Eye (tissue), 1 donor: ENCODE data around the gene GRID1.

Experiments used
- DNase-seq: peaks from one replicate; pipeline ENCODE4 v3.0.0-alpha.2; 2015

Gene GRID1

GRCh38 chr10:86368987-86369386 lies 2.4 kb upstream of the GRID1 start:
- DNase-seq, result no peak

GRCh38 chr10:86368046-86368445 lies 1.5 kb upstream of the GRID1 start:
- no peak for DNase-seq

GRCh38 chr10:86367152-86367951 lies 757 bp upstream of the GRID1 start:
- peak; percentile 56 for DNase-seq

DNA sequence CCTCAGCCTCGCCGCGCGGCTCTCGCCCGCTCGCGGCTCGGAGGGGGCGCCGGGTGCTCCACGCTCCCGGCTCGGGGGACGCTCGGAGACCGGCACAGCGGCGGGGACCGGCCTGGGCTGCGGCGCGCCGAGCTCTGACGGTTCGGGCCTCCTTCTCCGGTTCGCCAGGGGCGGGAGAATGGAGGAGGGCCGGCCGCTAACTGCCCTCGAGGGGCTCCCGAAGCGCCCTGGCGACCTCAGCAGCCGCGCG lies 232 bp upstream of the GRID1 start:
- peak; percentile 83 for DNase-seq

- peak; percentile 73 for DNase-seq
These were observed 1.1 kb downstream of the GRID1 start for GRCh38 chr10:86365346-86366032.

GRCh38 chr10:86364491-86365345 lies 1.9 kb downstream of the GRID1 start:
- DNase-seq, result peak; percentile 57

- DNase-seq, result peak; percentile 51
These were observed 2.6 kb downstream of the GRID1 start for GRCh38 chr10:86363833-86364490.

DNA sequence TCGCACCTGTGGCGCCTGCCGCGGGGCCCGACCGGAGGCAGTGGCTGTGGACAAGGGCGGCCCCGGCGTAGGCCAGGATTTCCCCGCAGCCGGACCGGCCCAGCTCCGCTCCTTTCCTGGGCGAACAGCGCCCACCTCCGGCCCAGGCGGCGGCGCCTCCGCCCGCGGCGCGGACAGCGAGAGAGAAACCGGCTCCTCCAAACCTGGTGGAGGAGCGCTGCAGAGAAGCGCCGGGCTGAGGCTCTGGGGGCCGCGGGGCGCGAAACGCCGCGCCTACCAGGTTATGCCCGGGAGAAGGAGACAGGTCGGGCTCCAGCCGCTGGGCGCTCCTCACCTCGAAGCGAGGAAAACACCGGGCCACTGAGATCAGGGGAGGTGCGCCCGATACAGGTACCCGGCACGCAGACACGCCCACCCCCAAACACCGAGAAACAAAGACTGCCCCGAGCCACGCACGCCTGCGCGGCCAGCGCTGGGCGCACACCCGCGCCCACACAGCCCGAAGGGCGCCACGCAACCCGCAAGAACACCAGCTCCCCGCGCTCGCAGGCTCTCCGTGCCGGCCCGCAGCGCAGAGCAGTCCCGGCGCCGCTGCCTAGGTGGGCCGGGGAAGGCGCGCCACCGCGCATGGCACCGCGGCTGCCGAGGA lies 3.3 kb downstream of the GRID1 start:
- peak; percentile 83 for DNase-seq

GRCh38 chr10:86362586-86363183 lies 3.9 kb downstream of the GRID1 start:
- no peak for DNase-seq

GRCh38 chr10:86362129-86362527 lies 4.5 kb downstream of the GRID1 start:
- no peak for DNase-seq

GRCh38 chr10:86361156-86362128 lies 5.2 kb downstream of the GRID1 start:
- no peak for DNase-seq

- DNase-seq, result no peak
These were observed 5.9 kb downstream of the GRID1 start for GRCh38 chr10:86360657-86361056.

GRCh38 chr10:86359954-86360353 lies 6.6 kb downstream of the GRID1 start:
- DNase-seq, result no peak

GRCh38 chr10:86359111-86359510 lies 7.5 kb downstream of the GRID1 start:
- no peak for DNase-seq

GRCh38 chr10:86357676-86358075 lies 8.9 kb downstream of the GRID1 start:
- no peak for DNase-seq

GRCh38 chr10:86357041-86357440 lies 9.6 kb downstream of the GRID1 start:
- no peak for DNase-seq

DNA sequence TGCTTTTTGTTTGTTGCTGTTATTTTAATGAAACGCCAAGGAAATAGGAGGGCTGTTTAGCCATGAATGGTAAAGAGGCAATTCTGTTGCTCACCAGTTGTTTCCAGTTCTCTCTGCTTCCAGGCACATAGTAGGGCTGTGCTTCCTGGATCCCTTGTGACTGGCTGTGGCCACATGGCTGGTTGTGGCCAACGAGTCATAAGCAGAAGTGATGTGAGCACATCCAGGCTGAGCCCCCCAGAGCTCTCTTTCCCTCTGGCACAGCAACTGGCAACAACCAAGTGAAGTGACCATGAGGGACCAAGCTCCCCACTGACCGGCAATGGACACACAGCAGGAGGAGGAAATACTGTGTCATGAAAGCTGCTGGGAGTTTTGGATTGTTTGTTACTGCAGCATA lies 10.3 kb downstream of the GRID1 start:
- DNase-seq, result no peak

DNA sequence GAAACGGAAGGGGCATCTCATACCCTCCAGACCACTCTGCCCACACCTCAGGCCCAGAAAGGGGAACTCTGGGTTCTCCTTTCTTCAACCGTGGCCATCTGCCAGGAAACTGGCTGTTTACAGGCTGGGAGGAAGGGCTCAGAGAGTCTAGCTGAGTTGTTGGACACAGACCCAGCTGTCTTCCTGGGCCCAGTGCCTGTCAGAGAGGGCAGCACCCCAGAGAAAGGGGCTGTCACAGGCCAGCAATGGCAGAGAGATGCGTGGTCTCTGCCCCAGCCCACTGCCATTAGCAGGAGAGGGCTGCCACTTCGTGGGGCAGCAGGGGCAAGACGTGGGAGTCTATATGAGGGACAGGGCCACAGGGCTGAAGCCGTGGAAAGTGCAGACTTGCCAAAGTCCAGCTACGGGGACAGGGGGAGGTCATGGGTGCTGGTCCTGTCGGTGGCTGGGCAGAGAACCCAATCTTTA lies 11.0 kb downstream of the GRID1 start:
- DNase-seq, result no peak

DNA sequence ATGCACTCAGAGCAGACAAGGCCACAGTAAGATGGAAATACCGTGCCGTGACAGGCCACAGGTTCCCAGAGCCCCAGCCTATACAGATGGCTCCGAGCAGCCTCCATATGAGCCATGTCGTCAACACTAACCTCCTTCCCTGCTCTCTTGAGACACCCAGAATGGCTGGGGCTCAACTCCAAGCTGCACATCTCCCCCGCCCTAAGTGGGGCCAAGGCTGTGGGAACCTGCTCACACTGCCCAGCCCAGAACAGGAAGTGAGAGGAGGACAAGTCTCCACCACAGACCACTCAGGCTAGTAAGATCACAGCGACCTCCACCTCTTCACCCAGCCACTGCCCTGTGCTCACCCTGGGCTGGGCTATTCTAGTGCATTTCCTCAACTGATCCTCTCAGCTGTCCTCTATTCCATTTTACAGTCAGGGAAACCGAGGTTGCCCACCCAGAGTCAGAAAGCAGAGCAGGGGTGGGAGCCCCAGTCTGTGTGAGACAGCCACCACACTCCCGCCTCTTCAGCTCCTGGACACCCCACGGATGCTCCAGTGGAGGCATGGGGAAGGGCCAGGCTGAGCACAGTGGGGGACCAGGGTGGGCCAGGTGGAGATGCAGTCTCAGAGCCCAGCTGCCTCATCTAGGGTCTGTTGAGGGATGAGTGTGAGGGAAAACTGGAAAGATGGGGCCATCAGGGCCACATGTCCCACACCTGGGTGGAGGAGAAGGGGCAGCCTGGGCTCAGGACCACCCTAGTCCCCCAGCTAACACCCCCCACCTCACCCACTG lies 11.6 kb downstream of the GRID1 start:
- no peak for DNase-seq
